SK-N-SH (cell line): ENCODE measurements around the gene ZNF282. TPM values are rescaled to one million over a fixed set of nuclear protein-coding genes. Genes with fewer than 3 reads are reported as not detected.

Experiments used
- polyA plus RNA-seq, 3 experiments: library from polyadenylated mRNA; depleted of rRNA; stranded (reverse); fragments of >200 nt; gene quantifications; 2 replicates each; pipeline ENCODE4 v1.2.3, GENCODE V29; 2012
- small RNA-seq, 7 experiments: library from RNA; depleted of rRNA; stranded (forward); fragments of <200 nt; gene quantifications; one replicate each; pipeline ENCODE3, GENCODE V24; 2012

ZNF282 gene
- polyA plus RNA-seq, 1 of the 3 experiments (the other 2 are of a cell fraction) = 17.9 TPM

Small RNA genes lying within 50 kb of the gene (small RNA-seq; reads per million reads assigned to genes)
- 0 reads per million in 7 experiments for gene AC004890.1

Other genes with a start within 250 kb of the ZNF282 start
- gene PDIA4, start 167.0 kb upstream of the ZNF282 start, polyA plus RNA-seq (2012; rRNA removed) = 393 and 400 TPM in 2 replicates
- gene ZNF786, start 104.8 kb upstream of the ZNF282 start, polyA plus RNA-seq (2012; rRNA removed) = 5.0 and 5.9 TPM in 2 replicates
- 1.4 and 1.6 TPM in 2 replicates for gene ZNF425, start 69.2 kb upstream of the ZNF282 start, polyA plus RNA-seq (2012; rRNA removed)
- 4.5 and 4.7 TPM in 2 replicates for gene ZNF398, start 48.1 kb upstream of the ZNF282 start, polyA plus RNA-seq (2012; rRNA removed)
- gene ZNF212, start 44.1 kb downstream of the ZNF282 start, polyA plus RNA-seq (2012; rRNA removed) = 9.3 and 11.5 TPM in 2 replicates
- 12.5 and 16.4 TPM in 2 replicates for gene ZNF783, start 66.7 kb downstream of the ZNF282 start, polyA plus RNA-seq (2012; rRNA removed)